PC-3 (cell line): Measurements from ENCODE around the gene DNMT3L. TPM values are rescaled to one million over a fixed set of nuclear protein-coding genes. Genes with fewer than 3 reads are reported as not detected.

Source experiments
- ATAC-seq: fragments of 200-7000 bp; cut with Tn5 transposase; 2 replicates; pipeline ENCODE4 v1.9.1; 2020; ENCODE audit warnings: mild to moderate bottlenecking, moderate library complexity
- BruUV-seq: library from RNA; stranded (reverse); fragments of 400-500 nt; replicated peaks from 2 replicates; lab custom pipeline; 2021; lab: Mats Ljungman, UMichigan
- CTCF ChIA-PET: fragments of 300-600 bp; sonication (Branson Sonifier 250); formaldehyde crosslinking; loops from one replicate; lab custom pipeline; 2022; ENCODE audit warnings: antibody characterized with exemption; lab: Charles Lee
- POLR2A ChIA-PET: fragments of 300-600 bp; sonication (Branson Sonifier 250); formaldehyde crosslinking; loops from one replicate; lab custom pipeline; 2022; ENCODE audit warnings: antibody characterized with exemption; ENCODE audit not compliant: unreplicated experiment; lab: Charles Lee
- DNase-seq: peaks from one replicate; pipeline ENCODE4 v3.0.0-alpha.2; 2015
- H2AFZ ChIP-seq: fragments of 300-600 bp; sonication (generic); 2 replicates; pipeline ENCODE4 v1.6.0; 2016; ENCODE audit warnings: antibody characterized with exemption, low read length
- H3F3A ChIP-seq: fragments of 300-600 bp; sonication (generic); one replicate; pipeline ENCODE4 v1.6.0; 2017; ENCODE audit warnings: antibody characterized with exemption, low read length, control low read depth, mild to moderate bottlenecking; ENCODE audit not compliant: unreplicated experiment
- H3K27ac ChIP-seq: fragments of 300-600 bp; sonication (generic); 2 replicates; pipeline ENCODE4 v1.5.1; 2016; ENCODE audit warnings: mild to moderate bottlenecking, low read length
- H3K27me3 ChIP-seq: fragments of 300-600 bp; sonication (generic); 2 replicates; pipeline ENCODE4 v1.6.1; 2016; ENCODE audit warnings: low read length, mixed read lengths
- H3K36me3 ChIP-seq: fragments of 300-600 bp; sonication (generic); 2 replicates; pipeline ENCODE4 v1.6.1; 2016; ENCODE audit warnings: low read depth, mixed run types, low read length, mixed read lengths
- H3K4me1 ChIP-seq: fragments of 300-600 bp; sonication (generic); 2 replicates; pipeline ENCODE4 v1.5.1; 2016; ENCODE audit warnings: low read length; ENCODE audit not compliant: insufficient read depth
- H3K4me2 ChIP-seq: fragments of 300-600 bp; sonication (generic); 2 replicates; pipeline ENCODE4 v1.6.0; 2016; ENCODE audit warnings: low read length
- H3K4me3 ChIP-seq: fragments of 300-600 bp; sonication (generic); 2 replicates; pipeline ENCODE4 v1.5.1; 2016; ENCODE audit warnings: mild to moderate bottlenecking, low read length, mixed read lengths
- H3K79me2 ChIP-seq: fragments of 300-600 bp; sonication (generic); 2 replicates; pipeline ENCODE4 v1.6.1; 2017; ENCODE audit warnings: low read length, mixed read lengths
- H3K9ac ChIP-seq: fragments of 300-600 bp; sonication (generic); 2 replicates; pipeline ENCODE4 v1.6.0; 2016; ENCODE audit warnings: mild to moderate bottlenecking, low read length
- H3K9me2 ChIP-seq: fragments of 300-600 bp; sonication (generic); replicated peaks from 2 replicates; pipeline ENCODE4 v1.6.1; 2016; ENCODE audit warnings: mixed run types, low read length, mixed read lengths
- H3K9me3 ChIP-seq: fragments of 300-600 bp; sonication (generic); 2 replicates; pipeline ENCODE4 v1.6.1; 2016; ENCODE audit warnings: low read length, mixed read lengths
- H4K20me1 ChIP-seq: fragments of 300-600 bp; sonication (generic); 2 replicates; pipeline ENCODE4 v1.6.1; 2016; ENCODE audit warnings: low read length, mixed read lengths
- CTCF ChIP-seq: fragments of 300-600 bp; sonication (generic); conservative IDR thresholded peaks from 2 replicates; pipeline ENCODE4 v1.5.1; 2017; ENCODE audit warnings: antibody characterized with exemption, low read depth, mild to moderate bottlenecking, low read length
- EZH2 ChIP-seq: fragments of 300-600 bp; sonication (generic); IDR thresholded peaks from one replicate; pipeline ENCODE4 v1.6.1; 2017; ENCODE audit warnings: antibody characterized with exemption, mild to moderate bottlenecking, low read length; ENCODE audit not compliant: unreplicated experiment
- EZH2phosphoT487 ChIP-seq: fragments of 300-600 bp; sonication (generic); IDR thresholded peaks from 2 replicates; pipeline ENCODE4 v1.6.1; 2018; ENCODE audit warnings: mild to moderate bottlenecking, antibody characterized with exemption, low read length, borderline replicate concordance
- intact Hi-C: fragments of 100-400 bp; cut with micrococcal nuclease; formaldehyde crosslinking; loops from 2 replicates; pipeline ENCODE4 v1.9.0; 2023
- total RNA-seq: library from RNA; depleted of rRNA; stranded (reverse); fragments of >200 nt; gene quantifications from 2 replicates; pipeline ENCODE4 v1.2.3, GENCODE V29; 2014

DNMT3L gene
- total RNA-seq, 1 experiment from 2014 or later: not detected

DNA sequence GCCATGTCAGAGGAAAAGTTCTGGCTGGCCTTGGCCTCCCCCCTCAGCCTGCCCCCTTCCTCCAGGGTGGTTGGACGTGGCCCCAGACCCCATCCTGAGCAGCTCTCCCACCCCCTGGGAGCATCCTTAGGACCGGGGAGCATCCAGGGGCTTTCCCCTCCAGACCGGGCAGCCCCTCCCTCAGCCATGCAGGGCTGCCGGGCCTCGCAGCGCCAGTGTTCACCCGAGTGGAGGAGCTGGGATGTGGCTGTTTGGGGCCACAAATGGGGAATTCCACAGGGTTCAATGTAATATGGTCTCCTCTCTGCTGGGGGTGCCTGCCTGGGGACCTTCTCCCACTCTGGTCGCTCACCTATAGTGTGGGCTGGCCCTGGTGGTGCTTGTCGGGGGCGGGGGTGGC is 33.9 kb upstream of the DNMT3L start:
- Histone ChIP-seq H3K27ac (no peak overlapping the region), H3F3A (no peaks in the 10 kb centered on the region), H3K36me3 (no peaks in the 10 kb centered on the region), H3K79me2 (peaks cover 5% of the 10 kb centered on the region), H3K4me3 (no peak overlapping the region), H3K27me3 (no peaks in the 10 kb centered on the region), H3K4me2 (no peak overlapping the region), H3K9me3 (no peaks in the 10 kb centered on the region), H3K9me2 (no peaks in the 10 kb centered on the region), H2AFZ (no peak overlapping the region), H3K9ac (no peak overlapping the region), H3K4me1 (peaks cover 14% of the 10 kb centered on the region), H4K20me1 (peaks cover under 1% of the 10 kb centered on the region; the same call in 1 of the 2 replicates)
- intact Hi-C loops: no loop called here
- DNase-seq (no peak), ATAC-seq (no peak)
- TF ChIP-seq EZH2 (no peak), EZH2phosphoT487 (no peak), CTCF (no peak)
- POLR2A ChIA-PET: no interaction called here
- CTCF ChIA-PET: no interaction called here
- no TSS peak for BruUV-seq

DNA sequence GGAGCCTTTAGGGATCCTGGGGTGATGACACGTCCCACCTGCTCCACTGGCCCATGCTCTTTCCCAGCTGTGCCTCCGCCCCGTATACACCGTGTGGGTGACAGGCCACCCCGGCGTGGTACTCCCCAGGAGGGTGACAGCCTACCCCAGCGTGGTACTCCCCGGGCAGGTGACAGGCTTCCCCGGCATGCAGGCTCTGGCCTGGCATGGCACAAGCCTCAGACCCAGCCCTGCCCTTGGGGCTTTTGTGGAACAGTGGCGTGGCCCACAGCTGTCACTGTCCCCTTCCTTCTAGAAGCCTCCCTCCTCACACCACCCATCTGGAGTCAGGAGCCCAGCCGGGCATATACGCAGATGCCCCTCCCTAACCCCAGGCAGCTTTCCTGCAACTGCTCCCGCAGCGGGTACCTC is 33.5 kb upstream of the DNMT3L start:
- Histone ChIP-seq H3K4me2 (no peak overlapping the region), H3K27ac (no peak overlapping the region), H3K4me3 (no peak overlapping the region), H3K36me3 (no peaks in the 10 kb centered on the region), H3K9me2 (no peaks in the 10 kb centered on the region), H3F3A (no peaks in the 10 kb centered on the region), H3K9ac (no peak overlapping the region), H3K27me3 (no peaks in the 10 kb centered on the region), H3K79me2 (no peaks in the 10 kb centered on the region), H4K20me1 (no peaks in the 10 kb centered on the region), H3K4me1 (peaks cover 14% of the 10 kb centered on the region), H3K9me3 (no peaks in the 10 kb centered on the region), H2AFZ (no peak overlapping the region)
- intact Hi-C loops: no loop called here
- TF ChIP-seq EZH2phosphoT487 (no peak), CTCF (no peak), EZH2 (no peak)
- ChIA-PET POLR2A (no interaction called here), CTCF (no interaction called here)
- peak; percentile 5 for DNase-seq
- no TSS peak for BruUV-seq
- no peak for ATAC-seq

GRCh38 chr21:44294391-44295162 is 32.9 kb upstream of the DNMT3L start:
- ATAC-seq (no peak), DNase-seq (no peak)
- Histone ChIP-seq H3K4me2 (no peak overlapping the region), H3K27me3 (no peaks in the 10 kb centered on the region), H3K79me2 (no peaks in the 10 kb centered on the region), H3K27ac (no peak overlapping the region), H3K9me2 (no peaks in the 10 kb centered on the region), H3K9me3 (no peaks in the 10 kb centered on the region), H4K20me1 (no peaks in the 10 kb centered on the region), H3K4me3 (no peak overlapping the region), H3F3A (no peaks in the 10 kb centered on the region), H3K4me1 (peaks cover 14% of the 10 kb centered on the region), H3K9ac (no peak overlapping the region), H3K36me3 (no peaks in the 10 kb centered on the region), H2AFZ (no peak overlapping the region)
- TF ChIP-seq CTCF (no peak), EZH2 (no peak), EZH2phosphoT487 (no peak)
- CTCF ChIA-PET: no interaction called here
- no TSS peak for BruUV-seq
- POLR2A ChIA-PET: no interaction called here
- intact Hi-C loops: no loop called here
